ENCODE measurements around the gene TMEM244. TPM values are rescaled to one million over a fixed set of nuclear protein-coding genes. Genes with fewer than 3 reads are reported as not detected.
A peak's percentile ranks its signal among the peaks of the same experiment; 100 is the strongest.

The TMEM244 gene
- total and polyA plus RNA-seq, 11 donors = not detected

GRCh38 chr6:129863664-129864063 is 2.5 kb upstream of the TMEM244 start:
- Histone ChIP-seq H3K4me1 (no peaks in the 10 kb centered on the region), H3K27ac (no peak overlapping the region), H3K4me3 (no peak overlapping the region), H3K36me3 (no peaks in the 10 kb centered on the region), H3K27me3 (no peaks in the 10 kb centered on the region), H3K9me3 (peaks cover 0 to 4% (median 0%) of the 10 kb centered on the region in 12 donors)
- no peak for ATAC-seq
- no peak for DNase-seq
- WGBS, 4 donors = 86 to 95% (median 94%) methylated on average over 6 of the region's 6 CpGs
- TF ChIP-seq POLR2A (IDR thresholded peaks at IDR 0.05) = no peak
- intact Hi-C loops (cut with DNase I) = no loop called here

DNA sequence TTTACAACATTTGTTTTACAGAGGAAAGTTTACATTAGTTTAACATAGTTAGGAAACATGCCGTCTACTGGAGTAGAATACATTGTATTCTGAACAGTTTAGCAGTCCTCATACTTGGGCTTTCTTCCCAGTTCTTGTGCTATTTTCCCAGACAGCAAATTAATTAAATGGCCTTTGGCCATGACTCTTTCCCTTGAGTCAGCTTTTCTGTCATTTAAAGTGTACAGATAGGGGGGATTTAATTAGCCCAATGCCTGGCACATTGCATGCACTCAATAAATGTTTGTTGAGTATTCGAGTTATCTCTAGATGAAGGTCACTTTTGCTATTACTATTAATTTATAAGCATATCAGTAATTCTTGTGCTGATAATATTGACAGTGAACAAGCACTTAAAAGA is 1.6 kb downstream of the TMEM244 start:
- DNase-seq (no peak), ATAC-seq (peak in 1 of 4 donors; percentile 29)
- Histone ChIP-seq H3K27me3 (no peaks in the 10 kb centered on the region), H3K4me3 (no peak overlapping the region), H3K36me3 (no peaks in the 10 kb centered on the region), H3K4me1 (no peaks in the 10 kb centered on the region), H3K27ac (no peak overlapping the region), H3K9me3 (peaks cover 0 to 9% (median 0%) of the 10 kb centered on the region in 12 donors)
- WGBS, 4 donors = 30 to 50% (median 40%) methylated on average over 2 of the region's 2 CpGs
- intact Hi-C loops (cut with DNase I) = no loop called here
- TF ChIP-seq CTCF (IDR thresholded peaks at IDR 0.05) (no peak), POLR2A (IDR thresholded peaks at IDR 0.05) (no peak)

DNA sequence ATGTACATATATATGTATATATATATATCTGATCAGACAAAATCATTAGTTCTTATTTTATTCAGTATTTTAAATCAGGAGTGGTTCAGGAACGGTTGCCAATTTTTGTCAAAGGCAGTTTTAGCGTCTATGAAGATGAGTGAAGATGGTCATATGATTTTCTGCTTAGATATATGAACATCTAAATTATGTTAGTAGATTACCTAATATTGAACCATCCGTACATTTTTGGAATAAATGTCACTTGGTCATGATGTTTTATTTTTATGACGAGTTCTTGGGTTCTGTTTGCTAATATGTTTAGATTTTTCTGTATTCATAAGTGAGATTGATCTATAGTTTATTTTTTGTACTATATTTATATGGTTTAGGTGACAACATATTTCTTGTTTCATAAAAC is 3.3 kb downstream of the TMEM244 start:
- Histone ChIP-seq H3K36me3 (no peaks in the 10 kb centered on the region), H3K4me3 (no peak overlapping the region), H3K9me3 (peaks cover 0 to 9% (median 0%) of the 10 kb centered on the region in 12 donors), H3K27me3 (no peaks in the 10 kb centered on the region), H3K27ac (no peak overlapping the region), H3K4me1 (no peaks in the 10 kb centered on the region)
- TF ChIP-seq CTCF (IDR thresholded peaks at IDR 0.05) (no peak), POLR2A (IDR thresholded peaks at IDR 0.05) (no peak)
- ATAC-seq = no peak
- WGBS, 4 donors = 70 to 80% (median 70%) methylated on average over 4 of the region's 4 CpGs
- intact Hi-C loops (cut with DNase I) = no loop called here
- DNase-seq = no peak

- Histone ChIP-seq H3K4me1 (no peaks in the 10 kb centered on the region), H3K9me3 (peaks cover 0 to 9% (median 0%) of the 10 kb centered on the region in 12 donors), H3K27me3 (no peaks in the 10 kb centered on the region), H3K36me3 (no peaks in the 10 kb centered on the region), H3K4me3 (no peak overlapping the region), H3K27ac (no peak overlapping the region)
- ATAC-seq (no peak), DNase-seq (no peak)
- intact Hi-C loops (cut with DNase I) = no loop called here
- TF ChIP-seq CTCF (IDR thresholded peaks at IDR 0.05) = no peak
- TF ChIP-seq POLR2A (IDR thresholded peaks at IDR 0.05) = no peak
- 80 to 85% (median 82%) methylated on average over 3 of the region's 3 CpGs for WGBS, 4 donors
Observed at GRCh38 chr6:129853996-129854711, 7.0 kb downstream of the TMEM244 start.

All from heart left ventricle (tissue), 16 donors.